Mesothelial cell of epicardium (in vitro differentiated cells): ENCODE data around the gene DNAJC17. TPM values are rescaled to one million over a fixed set of nuclear protein-coding genes. Genes with fewer than 3 reads are reported as not detected.

Source experiments
- DNase-seq, 2 experiments: peaks; one replicate each; pipeline ENCODE4 v3.0.0; 2021; ENCODE audit warnings: low spot score in 2 of 2; ENCODE audit not compliant: unreplicated experiment in 2 of 2
- H3K27ac Mint-ChIP-seq: 2 replicates; pipeline ENCODE4 v1.8.0; 2021; ENCODE audit warnings: mixed read lengths
- H3K27me3 Mint-ChIP-seq: 2 replicates; pipeline ENCODE4 v1.8.0; 2021; ENCODE audit warnings: low read depth, mixed read lengths
- H3K36me3 Mint-ChIP-seq: 2 replicates; pipeline ENCODE4 v1.8.0; 2021; ENCODE audit warnings: mixed read lengths
- H3K4me1 Mint-ChIP-seq: 2 replicates; pipeline ENCODE4 v1.8.0; 2021; ENCODE audit warnings: mixed read lengths
- H3K4me3 Mint-ChIP-seq: 2 replicates; pipeline ENCODE4 v1.8.0; 2021; ENCODE audit warnings: mild to moderate bottlenecking, moderate library complexity, mixed read lengths
- H3K9me3 Mint-ChIP-seq: 2 replicates; pipeline ENCODE4 v1.8.0; 2021; ENCODE audit warnings: mixed read lengths
- total RNA-seq: library from RNA; stranded (reverse); gene quantifications from 3 replicates; pipeline ENCODE4 v1.2.1, GENCODE V29; 2021
- TF ChIP-seq, protein P1 (sequence below): fragments of 200-600 bp; sonication (generic); IDR thresholded peaks from one replicate; pipeline ENCODE4 v1.5.0; 2021; ENCODE audit warnings: antibody characterized with exemption; ENCODE audit not compliant: unreplicated experiment

DNAJC17 gene
- total RNA-seq, 1 donor from 2014 or later = 41.2 TPM

DNA sequence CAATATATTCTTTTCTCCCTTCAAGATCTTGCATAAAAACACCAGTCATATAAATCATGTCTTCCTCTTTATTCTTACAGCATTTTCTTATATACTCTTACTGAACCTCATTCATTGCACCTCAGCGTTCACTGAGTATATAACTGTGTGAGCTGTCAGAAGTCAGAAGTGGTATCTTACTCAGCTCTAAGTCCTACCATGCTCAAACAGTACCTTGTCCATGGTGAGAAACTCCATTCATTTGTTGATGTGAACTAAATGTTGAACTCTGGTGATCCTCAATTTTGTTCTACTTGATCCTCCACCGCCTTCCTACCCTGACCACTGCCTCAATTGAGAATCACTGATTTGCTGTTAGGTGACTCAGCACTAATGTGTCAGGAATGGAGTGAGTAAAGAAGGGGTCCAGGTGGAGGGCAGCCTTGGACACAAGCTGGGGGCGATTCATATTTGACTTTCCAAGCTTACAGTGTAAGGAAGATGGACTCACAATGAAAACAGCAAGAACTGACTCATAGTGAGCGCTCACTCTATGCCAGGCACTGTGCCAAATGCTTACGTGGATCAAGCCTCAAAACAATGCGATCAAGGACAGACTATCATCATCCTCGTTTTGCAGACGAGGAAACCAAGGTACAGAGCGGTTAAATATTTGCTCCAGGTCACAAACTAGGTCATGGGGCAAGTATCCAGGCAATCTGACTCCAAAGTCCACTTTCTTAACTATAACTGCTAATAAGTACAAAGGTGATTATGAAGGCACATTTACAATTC, 13.9 kb downstream of the DNAJC17 start:
- Mint-ChIP-seq H3K4me3 (no peak overlapping the region), H3K27ac (no peak overlapping the region), H3K4me1 (peaks cover 19% of the 10 kb centered on the region), H3K36me3 (peaks cover 12% of the 10 kb centered on the region), H3K9me3 (no peaks in the 10 kb centered on the region), H3K27me3 (no peaks in the 10 kb centered on the region)
- TF ChIP-seq, protein P1, sequence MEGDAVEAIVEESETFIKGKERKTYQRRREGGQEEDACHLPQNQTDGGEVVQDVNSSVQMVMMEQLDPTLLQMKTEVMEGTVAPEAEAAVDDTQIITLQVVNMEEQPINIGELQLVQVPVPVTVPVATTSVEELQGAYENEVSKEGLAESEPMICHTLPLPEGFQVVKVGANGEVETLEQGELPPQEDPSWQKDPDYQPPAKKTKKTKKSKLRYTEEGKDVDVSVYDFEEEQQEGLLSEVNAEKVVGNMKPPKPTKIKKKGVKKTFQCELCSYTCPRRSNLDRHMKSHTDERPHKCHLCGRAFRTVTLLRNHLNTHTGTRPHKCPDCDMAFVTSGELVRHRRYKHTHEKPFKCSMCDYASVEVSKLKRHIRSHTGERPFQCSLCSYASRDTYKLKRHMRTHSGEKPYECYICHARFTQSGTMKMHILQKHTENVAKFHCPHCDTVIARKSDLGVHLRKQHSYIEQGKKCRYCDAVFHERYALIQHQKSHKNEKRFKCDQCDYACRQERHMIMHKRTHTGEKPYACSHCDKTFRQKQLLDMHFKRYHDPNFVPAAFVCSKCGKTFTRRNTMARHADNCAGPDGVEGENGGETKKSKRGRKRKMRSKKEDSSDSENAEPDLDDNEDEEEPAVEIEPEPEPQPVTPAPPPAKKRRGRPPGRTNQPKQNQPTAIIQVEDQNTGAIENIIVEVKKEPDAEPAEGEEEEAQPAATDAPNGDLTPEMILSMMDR = no peak
- DNase-seq = no peak

- H3K9me3 Mint-ChIP-seq = no peaks in the 10 kb centered on the region
- TF ChIP-seq, protein P1 = no peak
- H3K27me3 Mint-ChIP-seq = no peaks in the 10 kb centered on the region
- no peak overlapping the region for H3K27ac Mint-ChIP-seq
- DNase-seq = no peak
- H3K36me3 Mint-ChIP-seq = peaks cover 12% of the 10 kb centered on the region
- H3K4me3 Mint-ChIP-seq = no peak overlapping the region
- peaks cover 23% of the 10 kb centered on the region for H3K4me1 Mint-ChIP-seq
These were observed 14.9 kb downstream of the DNAJC17 start for GRCh38 chr15:40792394-40792793.

DNA sequence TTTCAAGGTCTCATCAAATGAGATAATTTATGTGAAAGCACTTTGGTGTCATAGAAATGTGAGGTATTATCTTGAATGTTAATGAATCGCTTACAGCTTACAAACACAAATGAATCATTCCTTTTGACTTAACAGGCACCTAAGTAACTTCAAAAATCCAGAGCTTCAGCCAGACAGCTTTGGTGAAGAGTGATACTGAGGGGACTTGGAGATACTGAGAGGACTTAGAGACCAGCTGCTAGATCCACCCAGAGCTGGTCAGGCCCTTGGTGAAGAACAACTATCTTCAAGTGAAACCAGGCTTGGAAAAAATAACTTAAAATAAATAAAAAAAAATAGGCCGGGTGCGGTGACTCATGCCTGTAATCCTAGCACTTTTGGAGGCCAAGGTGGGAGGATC, 16.6 kb downstream of the DNAJC17 start:
- no peak overlapping the region for H3K4me3 Mint-ChIP-seq

DNA sequence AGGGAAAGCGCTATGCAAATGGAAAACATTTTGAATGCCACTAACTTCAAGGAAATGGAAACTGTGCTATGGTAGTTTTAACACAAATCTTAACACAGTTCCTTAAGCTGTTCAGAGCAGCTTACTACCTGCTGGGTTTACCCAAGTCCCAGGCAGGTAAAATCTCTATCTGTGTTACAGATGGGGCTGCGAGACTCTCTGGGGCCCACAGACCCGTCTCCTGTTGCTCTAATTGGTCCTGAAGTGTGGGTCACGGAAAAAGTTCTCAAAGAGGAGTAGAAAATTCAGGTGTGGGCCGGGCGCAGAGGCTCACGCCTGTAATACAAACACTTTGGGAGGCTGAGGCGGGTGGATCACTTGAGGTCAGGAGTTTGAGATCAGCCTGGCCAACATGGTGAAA, 17.3 kb downstream of the DNAJC17 start:
- H3K4me3 Mint-ChIP-seq = no peak overlapping the region
- TF ChIP-seq, protein P1 = no peak
- no peaks in the 10 kb centered on the region for H3K27me3 Mint-ChIP-seq
- no peak for DNase-seq
- no peaks in the 10 kb centered on the region for H3K9me3 Mint-ChIP-seq
- H3K4me1 Mint-ChIP-seq = peaks cover 41% of the 10 kb centered on the region
- H3K36me3 Mint-ChIP-seq = peaks cover 12% of the 10 kb centered on the region
- no peak overlapping the region for H3K27ac Mint-ChIP-seq

More for the DNA sequence above, 16.6 kb downstream of the DNAJC17 start:
- H3K36me3 Mint-ChIP-seq = peaks cover 12% of the 10 kb centered on the region
- H3K27ac Mint-ChIP-seq = no peak overlapping the region
- TF ChIP-seq, protein P1 = no peak
- H3K9me3 Mint-ChIP-seq = no peaks in the 10 kb centered on the region
- peaks cover 34% of the 10 kb centered on the region for H3K4me1 Mint-ChIP-seq
- no peaks in the 10 kb centered on the region for H3K27me3 Mint-ChIP-seq
- no peak for DNase-seq

- Mint-ChIP-seq H3K4me1 (peaks cover 41% of the 10 kb centered on the region), H3K27ac (peak overlapping the region; percentile 77), H3K27me3 (no peaks in the 10 kb centered on the region), H3K4me3 (no peak overlapping the region), H3K36me3 (peaks cover 12% of the 10 kb centered on the region), H3K9me3 (no peaks in the 10 kb centered on the region)
- no peak for DNase-seq
- TF ChIP-seq, protein P1 = no peak
These were observed 18.2 kb downstream of the DNAJC17 start for GRCh38 chr15:40789119-40789518.
